KMS-11 (cell line): ENCODE data around the gene FAM117A.

Experiments used
- H2AFZ ChIP-seq: fragments of 200-600 bp; sonication (generic); 2 replicates; pipeline ENCODE4 v1.6.1; 2016; ENCODE audit warnings: antibody characterized with exemption, mixed run types, low read depth
- H3K27ac ChIP-seq: fragments of 200-600 bp; sonication (generic); 2 replicates; pipeline ENCODE4 v1.6.1; 2016; ENCODE audit warnings: mild to moderate bottlenecking, mixed run types
- H3K27me3 ChIP-seq: fragments of 200-600 bp; sonication (generic); 2 replicates; pipeline ENCODE4 v1.6.1; 2017; ENCODE audit warnings: mild to moderate bottlenecking, low read depth, mixed run types, moderate library complexity; ENCODE audit not compliant: insufficient read depth
- H3K36me3 ChIP-seq: fragments of 200-600 bp; sonication (generic); 2 replicates; pipeline ENCODE4 v1.6.1; 2017; ENCODE audit warnings: mild to moderate bottlenecking, mixed run types; ENCODE audit not compliant: insufficient read depth
- H3K4me1 ChIP-seq: fragments of 200-600 bp; sonication (generic); 2 replicates; pipeline ENCODE4 v1.6.1; 2016; ENCODE audit warnings: mild to moderate bottlenecking, low read depth, mixed run types; ENCODE audit not compliant: poor library complexity, severe bottlenecking
- H3K4me2 ChIP-seq: fragments of 200-600 bp; sonication (generic); 2 replicates; pipeline ENCODE4 v1.7.0; 2016; ENCODE audit warnings: mild to moderate bottlenecking, mixed run types
- H3K4me3 ChIP-seq: fragments of 200-600 bp; sonication (generic); IDR thresholded peaks from 2 replicates; pipeline ENCODE4 v1.6.1; 2017; ENCODE audit warnings: low read depth, low read length, mixed read lengths; ENCODE audit not compliant: insufficient read depth
- H3K79me2 ChIP-seq: fragments of 200-600 bp; sonication (generic); 2 replicates; pipeline ENCODE4 v1.6.1; 2016; ENCODE audit warnings: low read depth, mixed run types; ENCODE audit not compliant: insufficient read depth
- H3K9ac ChIP-seq: fragments of 200-600 bp; sonication (generic); 2 replicates; pipeline ENCODE4 v1.6.1; 2016; ENCODE audit warnings: mild to moderate bottlenecking, mixed run types
- H4K20me1 ChIP-seq: fragments of 200-600 bp; sonication (generic); 2 replicates; pipeline ENCODE4 v1.6.1; 2016; ENCODE audit warnings: mild to moderate bottlenecking, mixed run types; ENCODE audit not compliant: insufficient read depth
- TF ChIP-seq, protein P1 (sequence below): fragments of 200-600 bp; sonication (generic); conservative IDR thresholded peaks from 2 replicates; pipeline ENCODE4 v1.6.1; 2017; ENCODE audit warnings: low read depth, mild to moderate bottlenecking, antibody characterized with exemption, low read length, moderate library complexity, mixed read lengths

FAM117A gene

DNA sequence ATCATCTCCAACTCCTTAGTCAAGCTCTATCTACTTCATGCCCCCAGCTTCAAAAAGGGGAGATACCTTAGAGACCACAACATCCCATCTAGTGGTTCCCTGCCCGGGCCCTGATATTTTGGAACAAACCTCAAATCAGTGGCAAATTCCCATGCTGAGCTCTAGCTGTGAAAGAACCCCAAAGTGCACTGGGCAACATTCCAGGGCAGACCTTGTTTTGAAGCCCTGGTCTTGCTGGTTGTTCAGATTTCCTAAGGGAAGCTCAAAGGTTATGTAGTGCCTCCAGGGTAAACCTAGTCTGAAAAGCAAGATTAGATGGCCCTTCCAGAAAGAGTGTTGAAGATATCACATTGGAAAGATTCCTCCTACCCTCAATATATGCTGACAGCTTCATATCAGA lies 16.3 kb downstream of the FAM117A start:
- peak overlapping the region; percentile 94 for H3K27ac ChIP-seq
- H3K27me3 ChIP-seq, result no peaks in the 10 kb centered on the region
- H3K4me1 ChIP-seq, result peaks cover 97% of the 10 kb centered on the region
- no peaks in the 10 kb centered on the region for H3K36me3 ChIP-seq
- H3K79me2 ChIP-seq, result peaks cover 87% of the 10 kb centered on the region
- no peak overlapping the region for H2AFZ ChIP-seq
- peak overlapping the region; percentile 98 for H3K4me2 ChIP-seq
- H3K9ac ChIP-seq, result peak overlapping the region; percentile 61; the same call in 1 of the 2 replicates
- TF ChIP-seq, protein P1, sequence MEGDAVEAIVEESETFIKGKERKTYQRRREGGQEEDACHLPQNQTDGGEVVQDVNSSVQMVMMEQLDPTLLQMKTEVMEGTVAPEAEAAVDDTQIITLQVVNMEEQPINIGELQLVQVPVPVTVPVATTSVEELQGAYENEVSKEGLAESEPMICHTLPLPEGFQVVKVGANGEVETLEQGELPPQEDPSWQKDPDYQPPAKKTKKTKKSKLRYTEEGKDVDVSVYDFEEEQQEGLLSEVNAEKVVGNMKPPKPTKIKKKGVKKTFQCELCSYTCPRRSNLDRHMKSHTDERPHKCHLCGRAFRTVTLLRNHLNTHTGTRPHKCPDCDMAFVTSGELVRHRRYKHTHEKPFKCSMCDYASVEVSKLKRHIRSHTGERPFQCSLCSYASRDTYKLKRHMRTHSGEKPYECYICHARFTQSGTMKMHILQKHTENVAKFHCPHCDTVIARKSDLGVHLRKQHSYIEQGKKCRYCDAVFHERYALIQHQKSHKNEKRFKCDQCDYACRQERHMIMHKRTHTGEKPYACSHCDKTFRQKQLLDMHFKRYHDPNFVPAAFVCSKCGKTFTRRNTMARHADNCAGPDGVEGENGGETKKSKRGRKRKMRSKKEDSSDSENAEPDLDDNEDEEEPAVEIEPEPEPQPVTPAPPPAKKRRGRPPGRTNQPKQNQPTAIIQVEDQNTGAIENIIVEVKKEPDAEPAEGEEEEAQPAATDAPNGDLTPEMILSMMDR, result no peak
- H4K20me1 ChIP-seq, result no peaks in the 10 kb centered on the region
- H3K4me3 ChIP-seq, result no peak overlapping the region

DNA sequence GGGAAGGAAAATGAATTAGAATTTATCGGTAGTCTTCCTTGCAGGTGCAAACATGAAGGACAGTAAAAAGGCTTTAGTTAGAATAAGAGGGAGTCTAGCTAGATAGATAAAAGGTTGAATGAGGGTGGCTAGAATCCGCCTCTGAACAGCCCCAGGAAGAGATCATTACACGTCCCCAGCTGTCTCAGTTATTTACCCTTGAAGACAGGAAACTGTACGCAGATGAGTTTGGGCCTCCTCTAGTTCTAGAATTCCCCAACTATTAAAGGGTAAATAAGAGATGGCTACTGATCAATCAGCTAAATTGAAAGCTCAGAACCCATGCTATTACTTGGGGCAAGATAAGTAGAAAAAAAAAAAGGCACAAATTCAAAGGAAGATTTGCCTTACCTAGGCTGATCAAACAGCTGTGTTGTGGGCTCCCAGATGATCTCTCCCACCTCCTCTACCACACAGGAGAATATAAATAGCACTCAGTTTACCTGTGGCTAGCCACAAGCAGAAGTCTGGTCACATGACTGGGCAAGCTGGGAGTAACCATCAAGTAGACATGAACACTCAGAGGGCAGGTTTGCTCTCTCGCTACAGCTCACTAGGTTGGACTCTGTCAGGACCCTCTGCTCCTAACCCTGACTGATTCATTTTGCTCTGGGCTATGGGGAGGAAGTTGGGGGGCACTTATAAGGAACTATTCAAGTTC lies 17.0 kb downstream of the FAM117A start:
- no peaks in the 10 kb centered on the region for H3K36me3 ChIP-seq
- no peak overlapping the region for H2AFZ ChIP-seq
- peak overlapping the region; percentile 61 for H3K9ac ChIP-seq
- H3K79me2 ChIP-seq, result peaks cover 87% of the 10 kb centered on the region
- H3K4me2 ChIP-seq, result peak overlapping the region; percentile 98
- H3K4me3 ChIP-seq, result no peak overlapping the region
- peak overlapping the region; percentile 94 for H3K27ac ChIP-seq
- H3K27me3 ChIP-seq, result no peaks in the 10 kb centered on the region
- H4K20me1 ChIP-seq, result no peaks in the 10 kb centered on the region
- H3K4me1 ChIP-seq, result peaks cover 97% of the 10 kb centered on the region
- TF ChIP-seq, protein P1, result no peak

DNA sequence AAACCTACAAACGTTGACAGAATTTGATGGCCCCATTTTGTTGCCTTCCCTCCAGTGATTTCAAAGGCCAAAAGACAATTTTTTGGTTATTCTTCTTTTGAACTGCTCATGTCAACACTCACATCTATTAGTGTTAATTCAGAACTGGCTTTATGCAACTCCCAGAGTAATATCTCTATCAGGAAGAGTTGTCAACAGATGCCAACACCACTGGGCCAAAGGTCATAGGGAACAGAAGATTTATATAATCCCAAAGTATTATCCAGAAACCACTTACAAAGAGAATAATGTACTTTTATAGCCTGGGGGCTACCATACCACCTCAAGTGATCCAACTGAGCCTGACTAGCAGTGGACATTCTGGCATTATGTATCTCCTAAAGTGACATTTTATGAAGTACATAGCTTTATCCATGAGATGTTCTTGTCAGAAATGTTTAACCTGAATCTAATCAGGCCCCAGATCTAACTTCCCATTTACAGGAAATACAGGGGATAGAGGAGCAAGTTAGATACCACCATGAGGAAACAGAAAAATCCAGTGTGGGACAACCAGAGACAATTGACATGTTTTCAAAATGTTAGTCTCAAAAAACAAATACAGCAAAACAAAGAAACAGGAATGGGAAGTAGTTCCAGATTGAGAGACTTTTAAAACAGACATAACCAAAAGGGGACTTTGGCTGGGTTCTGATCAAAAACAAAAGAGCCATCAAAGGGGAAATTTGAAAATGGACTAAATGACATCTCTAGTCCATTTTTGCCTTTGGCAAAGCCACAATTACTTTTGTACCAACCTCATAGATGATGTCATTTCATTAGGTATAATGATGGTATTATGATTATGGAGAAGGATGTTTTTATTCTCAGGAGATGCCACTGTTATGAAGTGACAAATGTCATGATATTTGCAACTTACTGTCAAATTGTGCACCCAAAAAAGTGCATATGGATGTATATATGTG lies 18.5 kb downstream of the FAM117A start:
- no peak overlapping the region for H3K4me3 ChIP-seq
- H3K27ac ChIP-seq, result peak overlapping the region; percentile 94
- H3K79me2 ChIP-seq, result peaks cover 87% of the 10 kb centered on the region
- peak overlapping the region; percentile 98 for H3K4me2 ChIP-seq
- H3K9ac ChIP-seq, result peak overlapping the region; percentile 61; the same call in 1 of the 2 replicates
- H4K20me1 ChIP-seq, result no peaks in the 10 kb centered on the region
- TF ChIP-seq, protein P1, result no peak
- no peaks in the 10 kb centered on the region for H3K36me3 ChIP-seq
- H2AFZ ChIP-seq, result no peak overlapping the region
- H3K27me3 ChIP-seq, result no peaks in the 10 kb centered on the region
- peaks cover 97% of the 10 kb centered on the region for H3K4me1 ChIP-seq

DNA sequence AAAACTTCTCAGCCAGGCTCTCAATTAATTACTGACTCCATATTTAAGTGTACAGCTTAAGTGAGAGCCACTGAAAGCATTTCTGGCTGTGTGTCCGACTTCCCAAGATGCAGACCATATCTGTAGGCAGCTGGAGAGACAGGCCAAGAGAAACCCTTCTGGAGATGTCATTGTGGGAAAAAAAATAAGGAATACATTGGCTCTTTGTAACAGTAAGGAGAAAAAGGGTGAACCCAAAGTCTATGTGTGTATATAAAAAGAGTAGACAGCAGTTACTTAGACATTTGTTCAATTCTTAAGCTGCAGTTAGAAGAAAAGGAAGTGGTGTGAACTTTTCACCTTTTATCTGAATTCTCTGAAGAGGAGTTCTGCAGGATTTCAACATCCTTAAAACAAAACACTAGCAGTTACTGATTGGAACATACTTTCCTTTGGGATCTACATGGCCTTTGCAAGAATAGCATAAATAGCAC lies 21.7 kb downstream of the FAM117A start:
- peak overlapping the region; percentile 87 for H3K4me2 ChIP-seq
- H3K4me1 ChIP-seq, result peaks cover 98% of the 10 kb centered on the region
- peak overlapping the region; percentile 95 for H3K27ac ChIP-seq
- TF ChIP-seq, protein P1, result no peak
- no peaks in the 10 kb centered on the region for H3K27me3 ChIP-seq
- H3K36me3 ChIP-seq, result no peaks in the 10 kb centered on the region
- H4K20me1 ChIP-seq, result no peaks in the 10 kb centered on the region
- peak overlapping the region; percentile 58 for H3K9ac ChIP-seq
- peaks cover 92% of the 10 kb centered on the region for H3K79me2 ChIP-seq
- H3K4me3 ChIP-seq, result no peak overlapping the region
- no peak overlapping the region for H2AFZ ChIP-seq
